OCI-LY7 (cell line): ENCODE measurements around the gene SPIRE2. TPM values are rescaled to one million over a fixed set of nuclear protein-coding genes. Genes with fewer than 3 reads are reported as not detected.

Source experiments
- BruUV-seq: library from RNA; stranded (reverse); fragments of 400-500 nt; replicated peaks from 2 replicates; lab custom pipeline; 2021; lab: Mats Ljungman, UMichigan
- CTCF ChIA-PET: fragments of 300-600 bp; sonication (Branson Sonifier 250); formaldehyde crosslinking; loops from one replicate; lab custom pipeline; 2022; ENCODE audit warnings: antibody characterized with exemption; ENCODE audit not compliant: unreplicated experiment; lab: Charles Lee
- POLR2A ChIA-PET: fragments of 300-600 bp; sonication (Branson Sonifier 250); formaldehyde crosslinking; loops from one replicate; lab custom pipeline; 2022; ENCODE audit warnings: antibody characterized with exemption; lab: Charles Lee
- DNase-seq: peaks from one replicate; pipeline ENCODE4 v3.0.0-alpha.2; 2015; ENCODE audit warnings: low spot score
- H2AFZ ChIP-seq: fragments of 200-600 bp; sonication (generic), shearing (Covaris generic); 2 replicates; pipeline ENCODE4 v1.6.1; 2014; ENCODE audit warnings: mild to moderate bottlenecking, antibody characterized with exemption, low read length, moderate library complexity
- H3K27ac ChIP-seq: fragments of 200-600 bp; sonication (generic); 2 replicates; pipeline ENCODE4 v1.5.1; 2014; ENCODE audit warnings: mixed run types, low read depth, mild to moderate bottlenecking, moderate library complexity, low read length, inconsistent platforms; ENCODE audit not compliant: poor library complexity, severe bottlenecking
- H3K36me3 ChIP-seq: fragments of 200-600 bp; sonication (generic); 2 replicates; pipeline ENCODE4 v1.6.1; 2014; ENCODE audit warnings: mild to moderate bottlenecking, antibody characterized with exemption, low read length, moderate library complexity, mixed read lengths; ENCODE audit not compliant: insufficient read depth
- H3K4me1 ChIP-seq: fragments of 200-600 bp; sonication (generic); 2 replicates; pipeline ENCODE4 v1.5.1; 2014; ENCODE audit warnings: mild to moderate bottlenecking, low read length; ENCODE audit not compliant: insufficient read depth, poor library complexity, severe bottlenecking
- H3K4me2 ChIP-seq: fragments of 200-600 bp; sonication (generic); 2 replicates; pipeline ENCODE4 v1.6.1; 2014; ENCODE audit warnings: mild to moderate bottlenecking, low read length
- H3K4me3 ChIP-seq: fragments of 200-600 bp; sonication (generic); 2 replicates; pipeline ENCODE4 v1.5.1; 2014; ENCODE audit warnings: mild to moderate bottlenecking, low read depth, low read length; ENCODE audit not compliant: poor library complexity, severe bottlenecking
- H3K79me2 ChIP-seq: fragments of 200-600 bp; sonication (generic); 2 replicates; pipeline ENCODE4 v1.6.1; 2016; ENCODE audit warnings: low read depth, mild to moderate bottlenecking, low read length, moderate library complexity, mixed read lengths; ENCODE audit not compliant: insufficient read depth
- H3K9me2 ChIP-seq: fragments of 200-600 bp; sonication (generic); 2 replicates; pipeline ENCODE4 v1.6.1; 2016; ENCODE audit warnings: mild to moderate bottlenecking, low read length, mixed read lengths; ENCODE audit not compliant: insufficient read depth
- H3K9me3 ChIP-seq: fragments of 200-600 bp; sonication (generic); 2 replicates; pipeline ENCODE4 v1.6.1; 2014; ENCODE audit warnings: mild to moderate bottlenecking, mixed run types, low read length, mixed read lengths
- H4K20me1 ChIP-seq: fragments of 200-600 bp; sonication (generic); 2 replicates; pipeline ENCODE4 v1.6.1; 2014; ENCODE audit warnings: mild to moderate bottlenecking, antibody characterized with exemption, low read length, moderate library complexity, mixed read lengths; ENCODE audit not compliant: insufficient read depth
- CTCF ChIP-seq: fragments of 200-600 bp; sonication (generic); conservative IDR thresholded peaks from 2 replicates; pipeline ENCODE4 v1.5.1; 2014; ENCODE audit warnings: mild to moderate bottlenecking, antibody characterized with exemption, low read length, moderate library complexity, mixed read lengths
- EZH2phosphoT487 ChIP-seq: fragments of 200-600 bp; sonication (generic); IDR thresholded peaks from 2 replicates; pipeline ENCODE4 v1.6.1; 2018; ENCODE audit warnings: low read depth, borderline replicate concordance, mild to moderate bottlenecking, mixed run types, antibody characterized with exemption, low read length, moderate library complexity, mixed read lengths
- intact Hi-C: fragments of 100-400 bp; cut with micrococcal nuclease; formaldehyde crosslinking; loops from one replicate; pipeline ENCODE4 v1.10.0; 2022; ENCODE audit not compliant: unreplicated experiment
- total RNA-seq, 2 experiments: library from RNA; depleted of rRNA in 1 of 2; stranded (reverse); fragments of >200 nt in 1 of 2; shearing (Covaris generic) in 1 of 2; gene quantifications; 2 replicates each; pipeline ENCODE4 v1.2.3, GENCODE V29; 2014 to 2022

Gene SPIRE2
- total RNA-seq, 2 experiments from 2014 or later = 7.1 to 48.5 TPM

GRCh38 chr16:89893642-89894548 lies 65.6 kb downstream of the SPIRE2 start:
- H3K4me3 ChIP-seq = no peak overlapping the region
- no peaks in the 10 kb centered on the region for H3K9me2 ChIP-seq
- no peak overlapping the region for H2AFZ ChIP-seq
- ChIA-PET CTCF (no interaction called here), POLR2A (interaction anchor here (0.6 kb wide), 1 partner anchor 15 kb away, joined by 4 read pairs; no protein-coding TSS in a partner anchor)
- intact Hi-C loops = no loop called here
- no peaks in the 10 kb centered on the region for H3K9me3 ChIP-seq
- DNase-seq = no peak
- no peaks in the 10 kb centered on the region for H3K79me2 ChIP-seq
- no TSS peak for BruUV-seq
- H4K20me1 ChIP-seq = no peaks in the 10 kb centered on the region
- peaks cover 94% of the 10 kb centered on the region for H3K36me3 ChIP-seq
- no peak overlapping the region for H3K4me2 ChIP-seq
- no peak overlapping the region for H3K27ac ChIP-seq
- TF ChIP-seq EZH2phosphoT487 = no peak
- no peak for TF ChIP-seq CTCF
- H3K4me1 ChIP-seq = no peaks in the 10 kb centered on the region

DNA sequence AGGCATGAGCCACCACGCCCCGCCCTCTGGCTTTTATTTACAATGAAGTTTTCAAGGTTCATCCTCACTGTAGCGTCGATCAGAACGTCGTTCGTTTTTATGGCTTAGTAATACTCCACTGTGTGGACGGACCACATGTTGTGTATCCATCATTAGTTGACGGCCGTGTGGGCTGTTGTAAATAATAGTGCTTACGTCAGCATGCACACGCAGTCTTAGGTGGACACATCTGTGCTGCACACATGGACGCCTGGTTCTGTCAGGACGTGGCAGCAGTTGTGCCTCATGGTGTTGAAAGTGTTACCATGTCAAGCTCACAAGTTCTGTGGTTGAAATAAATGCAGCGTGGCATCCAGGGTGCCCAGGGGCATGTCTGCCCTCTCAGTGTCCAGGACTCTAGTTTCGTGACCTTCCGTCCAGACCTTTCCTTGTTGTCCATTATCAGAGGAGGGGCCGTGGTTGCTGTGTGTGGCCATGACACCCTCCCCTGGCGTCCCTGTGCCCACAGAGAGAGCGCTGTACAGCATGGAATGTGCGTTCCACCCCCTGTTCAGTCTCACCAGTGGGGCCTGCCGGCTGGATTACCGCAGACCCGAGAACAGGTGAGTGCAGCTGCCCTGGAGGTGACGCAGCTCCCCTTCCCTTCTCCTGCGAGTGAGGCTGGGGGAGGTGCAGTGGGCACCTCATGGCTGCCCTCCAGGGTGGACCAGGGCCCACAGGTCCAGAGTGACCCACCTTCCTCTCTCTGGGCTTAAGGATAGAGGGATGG lies 67.4 kb downstream of the SPIRE2 start:
- ChIA-PET CTCF (no interaction called here), POLR2A (no interaction called here)
- TF ChIP-seq CTCF = no peak
- TF ChIP-seq EZH2phosphoT487 = no peak
- BruUV-seq = no TSS peak
- Histone ChIP-seq H2AFZ (no peak overlapping the region), H3K4me1 (no peaks in the 10 kb centered on the region), H3K27ac (no peak overlapping the region), H3K9me3 (no peaks in the 10 kb centered on the region), H4K20me1 (no peaks in the 10 kb centered on the region), H3K79me2 (no peaks in the 10 kb centered on the region), H3K4me3 (no peak overlapping the region), H3K9me2 (no peaks in the 10 kb centered on the region), H3K4me2 (no peak overlapping the region), H3K36me3 (peaks cover 96% of the 10 kb centered on the region)
- intact Hi-C loops = no loop called here
- no peak for DNase-seq
